ENCODE measurements around the gene RAB21.
"Not testable (repeated sequence)": the region's sequence is repeated elsewhere in the genome, so short reads cannot be mapped to it uniquely, and the experiment has no call there.

RAB21 gene

GRCh38 chr12:71752891-71753290 is 1.8 kb upstream of the RAB21 start:
- no peak for DNase-seq

GRCh38 chr12:71755146-71755892 is 656 bp downstream of the RAB21 start:
- DNase-seq = peak; percentile 37 to 42

- no peak for DNase-seq
These were observed 1.5 kb downstream of the RAB21 start for GRCh38 chr12:71756054-71756690.

- no peak for DNase-seq
These were observed 5.3 kb downstream of the RAB21 start for GRCh38 chr12:71759941-71760340.

GRCh38 chr12:71760471-71760870 is 5.8 kb downstream of the RAB21 start:
- DNase-seq = peak; percentile 24 to 39

GRCh38 chr12:71761354-71761753 is 6.7 kb downstream of the RAB21 start:
- DNase-seq = not testable (repeated sequence)

- no peak for DNase-seq
These were observed 9.2 kb downstream of the RAB21 start for GRCh38 chr12:71763677-71764379.

- DNase-seq = no peak
These were observed 10.1 kb downstream of the RAB21 start for GRCh38 chr12:71764587-71765321.

- no peak for DNase-seq
These were observed 11.5 kb downstream of the RAB21 start for GRCh38 chr12:71766202-71766601.

GRCh38 chr12:71767183-71767582 is 12.5 kb downstream of the RAB21 start:
- DNase-seq = no peak

- DNase-seq = no peak
These were observed 14.2 kb downstream of the RAB21 start for GRCh38 chr12:71768900-71769299.

GRCh38 chr12:71771069-71771468 is 16.4 kb downstream of the RAB21 start:
- DNase-seq = no peak

GRCh38 chr12:71772735-71773134 is 18.1 kb downstream of the RAB21 start:
- DNase-seq = peak; percentile 56 to 61

- peak; percentile 69 to 72 for DNase-seq
These were observed 25.7 kb downstream of the RAB21 start for GRCh38 chr12:71780237-71780822.

GRCh38 chr12:71782017-71782416 is 27.4 kb downstream of the RAB21 start:
- peak; percentile 41 to 44 for DNase-seq

GRCh38 chr12:71786829-71787228 is 32.2 kb downstream of the RAB21 start:
- DNase-seq = peak in 1 of 2 experiments; percentile 7

- peak; percentile 92 to 95 for DNase-seq
These were observed 32.9 kb downstream of the RAB21 start for GRCh38 chr12:71787580-71787979.

- DNase-seq = peak; percentile 41 to 57
These were observed 35.7 kb downstream of the RAB21 start for GRCh38 chr12:71790331-71790730.

GRCh38 chr12:71791473-71792150 is 36.9 kb downstream of the RAB21 start:
- no peak for DNase-seq

- DNase-seq = no peak
These were observed 37.9 kb downstream of the RAB21 start for GRCh38 chr12:71792599-71792998.

- DNase-seq = no peak
These were observed 41.2 kb downstream of the RAB21 start for GRCh38 chr12:71795901-71796300.

- no peak for DNase-seq
These were observed 42.9 kb downstream of the RAB21 start for GRCh38 chr12:71797531-71797930.

Data from Kasumi-1 (cell line).